Upper lobe of left lung (tissue), 6 donors: ENCODE measurements around the gene LRP6. TPM values are rescaled to one million over a fixed set of nuclear protein-coding genes. Genes with fewer than 3 reads are reported as not detected.

Source experiments
- ATAC-seq, 2 donors: fragments of 200-7000 bp; cut with Tn5 transposase; one replicate each; pipeline ENCODE4 v1.9.1; 2022; ENCODE audit warnings: mild to moderate bottlenecking in 2 of 2, moderate library complexity in 2 of 2; ENCODE audit not compliant: low FRiP score in 2 of 2
- DNase-seq, 2 donors: peaks; one replicate each; pipeline ENCODE4 v3.0.0-alpha.2; 2019 to 2020
- H3K27ac ChIP-seq, 4 donors: fragments of 200-600 bp; sonication (generic); one replicate each; pipeline ENCODE4 v1.5.1; 2016 to 2019
- H3K27me3 ChIP-seq, 4 donors: fragments of 200-600 bp; sonication (generic); one replicate each; pipeline ENCODE4 v1.5.1; 2017 to 2019
- H3K36me3 ChIP-seq, 4 donors: fragments of 200-600 bp; sonication (generic); one replicate each; pipeline ENCODE4 v1.5.1; 2016 to 2019
- H3K4me1 ChIP-seq, 4 donors: fragments of 200-600 bp; sonication (generic); one replicate each; pipeline ENCODE4 v1.5.1; 2018 to 2019
- H3K4me3 ChIP-seq, 4 donors: fragments of 200-600 bp; sonication (generic); one replicate each; pipeline ENCODE4 v1.5.1; 2017 to 2019; ENCODE audit warnings: mild to moderate bottlenecking in 2 of 4, moderate library complexity in 1 of 4
- H3K9me3 ChIP-seq, 4 donors: fragments of 200-600 bp; sonication (generic); one replicate each; pipeline ENCODE4 v1.5.1; 2018 to 2019
- EP300 ChIP-seq, 4 donors: sonication (generic); formaldehyde crosslinking; IDR thresholded peaks; one replicate each; pipeline ENCODE4 v1.5.1; 2017; ENCODE audit warnings: antibody characterized with exemption in 4 of 4, control low read depth in 2 of 4
- POLR2A ChIP-seq, 4 donors: fragments of 450-650 bp; IDR thresholded peaks; one replicate each; pipeline ENCODE4 v1.5.1; 2016 to 2017; ENCODE audit warnings: antibody characterized with exemption in 4 of 4, mild to moderate bottlenecking in 2 of 4
- POLR2AphosphoS5 ChIP-seq, 2 donors: sonication (generic); formaldehyde crosslinking; IDR thresholded peaks; one replicate each; pipeline ENCODE4 v1.5.1; 2017; ENCODE audit warnings: antibody characterized with exemption in 2 of 2
- WGBS, 2 donors: methylation state at CpG; one replicate each; pipeline ENCODE4 v1.1.5; 2017 to 2018; 5-methylcytosine and 5-hydroxymethylcytosine counted together
- total RNA-seq, 6 donors: library from RNA; depleted of rRNA in 4 of 6; stranded (reverse); fragments of >200 nt in 4 of 6; gene quantifications; one replicate each; pipeline versions ENCODE4 v1.1.0 to v1.2.1, GENCODE V29; 2016 to 2021
- TF ChIP-seq, protein P1 (sequence below), 6 experiments: fragments of 450-650 bp in 4 of 6; fragments of 200-600 bp in 2 of 6; sonication (generic) in 2 of 6; IDR thresholded peaks; one replicate each; pipeline ENCODE4 v1.5.1; 2016 to 2019; ENCODE audit warnings: antibody characterized with exemption in 6 of 6
- donor health status: DM: no; HTN: no; CAD: no; lungs with moderate emphysema.
- donor health status: DM: no; HTN: yes; CAD: no; lungs with severe emphysema.

LRP6 gene
- total RNA-seq, 6 donors from 2014 or later: 43.3 to 136 (median 66.4) TPM

DNA sequence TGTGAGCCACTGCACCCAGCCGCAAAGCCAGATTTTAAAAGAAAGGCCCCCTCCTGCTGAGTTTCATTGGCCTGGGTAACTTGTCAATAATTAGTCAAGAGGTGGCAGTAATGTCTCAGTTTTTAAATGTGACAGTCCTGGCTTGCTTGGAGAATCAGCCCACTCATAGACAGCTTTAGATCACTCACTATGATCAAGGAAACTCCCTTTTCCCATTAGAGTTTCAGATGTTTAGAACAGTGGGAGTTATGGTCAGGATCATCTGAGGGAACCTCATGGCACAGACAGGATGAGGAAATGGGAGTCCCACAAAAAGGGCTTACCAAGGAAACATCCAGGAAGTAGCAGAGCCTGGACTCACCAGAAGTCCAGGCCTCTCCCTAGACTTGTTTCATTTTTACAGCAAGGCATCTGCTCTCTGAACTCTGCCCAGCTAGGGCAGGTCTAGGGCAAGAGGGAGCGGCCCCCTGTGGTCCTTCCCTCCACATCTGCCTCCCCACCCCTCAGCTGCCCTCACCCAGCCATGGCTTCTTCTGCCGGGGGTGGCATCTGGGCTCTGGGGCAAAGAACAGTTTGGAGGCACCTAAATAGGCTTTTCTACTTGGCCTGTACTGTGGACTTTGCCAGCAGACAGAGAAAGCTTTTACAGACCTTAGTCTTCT lies 184.9 kb downstream of the LRP6 start:
- ATAC-seq: peak; percentile 65 to 68
- TF ChIP-seq POLR2A (IDR thresholded peaks at IDR 0.05) (no peak), POLR2AphosphoS5 (IDR thresholded peaks at IDR 0.05) (peak in 1 of 2 donors; percentile 48), EP300 (IDR thresholded peaks at IDR 0.05) (peak in 1 of 4 donors; percentile 29)
- TF ChIP-seq, protein P1, sequence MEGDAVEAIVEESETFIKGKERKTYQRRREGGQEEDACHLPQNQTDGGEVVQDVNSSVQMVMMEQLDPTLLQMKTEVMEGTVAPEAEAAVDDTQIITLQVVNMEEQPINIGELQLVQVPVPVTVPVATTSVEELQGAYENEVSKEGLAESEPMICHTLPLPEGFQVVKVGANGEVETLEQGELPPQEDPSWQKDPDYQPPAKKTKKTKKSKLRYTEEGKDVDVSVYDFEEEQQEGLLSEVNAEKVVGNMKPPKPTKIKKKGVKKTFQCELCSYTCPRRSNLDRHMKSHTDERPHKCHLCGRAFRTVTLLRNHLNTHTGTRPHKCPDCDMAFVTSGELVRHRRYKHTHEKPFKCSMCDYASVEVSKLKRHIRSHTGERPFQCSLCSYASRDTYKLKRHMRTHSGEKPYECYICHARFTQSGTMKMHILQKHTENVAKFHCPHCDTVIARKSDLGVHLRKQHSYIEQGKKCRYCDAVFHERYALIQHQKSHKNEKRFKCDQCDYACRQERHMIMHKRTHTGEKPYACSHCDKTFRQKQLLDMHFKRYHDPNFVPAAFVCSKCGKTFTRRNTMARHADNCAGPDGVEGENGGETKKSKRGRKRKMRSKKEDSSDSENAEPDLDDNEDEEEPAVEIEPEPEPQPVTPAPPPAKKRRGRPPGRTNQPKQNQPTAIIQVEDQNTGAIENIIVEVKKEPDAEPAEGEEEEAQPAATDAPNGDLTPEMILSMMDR (IDR thresholded peaks at IDR 0.05): peak in 5 of 6 experiments; percentile 10 to 45 (median 38)
- WGBS, 2 donors: 71 to 74% methylated on average over 3 of the region's 3 CpGs
- H3K36me3 ChIP-seq: no peaks in the 10 kb centered on the region
- H3K27ac ChIP-seq: peak overlapping the region; percentile 49 to 77 (median 64)
- no peaks in the 10 kb centered on the region for H3K27me3 ChIP-seq
- no peaks in the 10 kb centered on the region for H3K9me3 ChIP-seq
- no peak overlapping the region for H3K4me3 ChIP-seq
- no peak for DNase-seq
- H3K4me1 ChIP-seq: peaks cover 0 to 10% (median 0%) of the 10 kb centered on the region in 4 donors

DNA sequence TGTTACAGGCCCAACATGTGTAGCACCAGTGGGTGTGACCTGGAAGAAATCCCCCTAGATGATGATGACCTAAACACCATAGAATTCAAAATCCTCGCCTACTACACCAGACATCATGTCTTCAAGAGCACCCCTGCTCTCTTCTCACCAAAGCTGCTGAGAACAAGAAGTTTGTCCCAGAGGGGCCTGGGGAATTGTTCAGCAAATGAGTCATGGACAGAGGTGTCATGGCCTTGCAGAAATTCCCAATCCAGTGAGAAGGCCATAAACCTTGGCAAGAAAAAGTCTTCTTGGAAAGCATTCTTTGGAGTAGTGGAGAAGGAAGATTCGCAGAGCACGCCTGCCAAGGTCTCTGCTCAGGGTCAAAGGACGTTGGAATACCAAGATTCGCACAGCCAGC lies 187.6 kb downstream of the LRP6 start:
- H3K36me3 ChIP-seq: no peaks in the 10 kb centered on the region
- no peaks in the 10 kb centered on the region for H3K9me3 ChIP-seq
- ATAC-seq (peak in 1 of 2 donors; percentile 39), DNase-seq (no peak)
- H3K27ac ChIP-seq: no peak overlapping the region
- H3K4me1 ChIP-seq: peaks cover 0 to 10% (median 0%) of the 10 kb centered on the region in 4 donors
- no peaks in the 10 kb centered on the region for H3K27me3 ChIP-seq
- TF ChIP-seq POLR2AphosphoS5 (IDR thresholded peaks at IDR 0.05) (no peak), EP300 (IDR thresholded peaks at IDR 0.05) (no peak), POLR2A (IDR thresholded peaks at IDR 0.05) (no peak)
- TF ChIP-seq, protein P1 (IDR thresholded peaks at IDR 0.05): no peak
- 94 to 95% methylated on average over 5 of the region's 5 CpGs for WGBS, 2 donors
- H3K4me3 ChIP-seq: no peak overlapping the region

DNA sequence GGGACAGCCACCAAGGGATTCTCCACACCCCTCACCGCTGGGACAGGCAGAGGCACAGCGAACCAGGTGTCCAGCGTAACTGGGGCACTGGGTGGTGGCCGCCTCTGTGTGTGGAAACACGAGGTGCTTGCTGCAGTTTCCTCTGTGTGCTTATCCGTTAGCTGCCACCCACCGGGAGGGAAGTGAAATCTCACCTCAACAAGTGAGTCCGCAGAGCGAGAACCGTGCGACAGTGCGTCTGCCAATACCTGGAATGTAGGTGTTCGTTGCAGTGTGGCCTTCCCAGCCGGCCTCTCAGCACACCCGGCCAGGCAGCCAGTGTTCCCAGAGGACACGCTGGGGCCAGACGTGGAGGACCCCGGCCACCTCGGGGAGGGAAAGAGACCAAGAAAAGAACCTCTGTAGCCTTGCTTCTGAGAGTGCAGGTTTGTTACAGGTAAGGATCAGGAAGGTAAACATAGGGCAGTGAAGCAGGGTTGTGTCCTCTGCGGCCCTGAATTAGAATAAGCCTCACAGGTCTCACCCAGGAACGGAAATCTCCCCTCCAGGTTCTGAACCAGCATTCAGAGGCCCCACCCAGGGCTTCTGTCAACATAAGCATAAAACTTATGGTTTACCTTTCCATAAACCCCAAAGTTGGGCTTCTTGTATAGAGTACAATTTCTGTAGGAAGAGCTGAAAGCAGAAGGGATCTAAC lies 194.6 kb downstream of the LRP6 start:
- H3K27me3 ChIP-seq: no peaks in the 10 kb centered on the region
- ATAC-seq: peak; percentile 44 to 61
- no peaks in the 10 kb centered on the region for H3K36me3 ChIP-seq
- peak; percentile 62 to 67 for DNase-seq
- peaks cover 0 to 10% (median 4%) of the 10 kb centered on the region in 4 donors for H3K4me1 ChIP-seq
- peak overlapping the region in 1 of 4 donors; percentile 21 for H3K27ac ChIP-seq
- 65 to 75% methylated on average over 18 to 19 of the region's 21 CpGs for WGBS, 2 donors
- H3K9me3 ChIP-seq: no peaks in the 10 kb centered on the region
- no peak for TF ChIP-seq POLR2A (IDR thresholded peaks at IDR 0.05)
- no peak for TF ChIP-seq EP300 (IDR thresholded peaks at IDR 0.05)
- TF ChIP-seq POLR2AphosphoS5 (IDR thresholded peaks at IDR 0.05): no peak
- TF ChIP-seq, protein P1 (IDR thresholded peaks at IDR 0.05): no peak
- H3K4me3 ChIP-seq: peak overlapping the region in 2 of 4 donors; percentile 2 to 40

DNA sequence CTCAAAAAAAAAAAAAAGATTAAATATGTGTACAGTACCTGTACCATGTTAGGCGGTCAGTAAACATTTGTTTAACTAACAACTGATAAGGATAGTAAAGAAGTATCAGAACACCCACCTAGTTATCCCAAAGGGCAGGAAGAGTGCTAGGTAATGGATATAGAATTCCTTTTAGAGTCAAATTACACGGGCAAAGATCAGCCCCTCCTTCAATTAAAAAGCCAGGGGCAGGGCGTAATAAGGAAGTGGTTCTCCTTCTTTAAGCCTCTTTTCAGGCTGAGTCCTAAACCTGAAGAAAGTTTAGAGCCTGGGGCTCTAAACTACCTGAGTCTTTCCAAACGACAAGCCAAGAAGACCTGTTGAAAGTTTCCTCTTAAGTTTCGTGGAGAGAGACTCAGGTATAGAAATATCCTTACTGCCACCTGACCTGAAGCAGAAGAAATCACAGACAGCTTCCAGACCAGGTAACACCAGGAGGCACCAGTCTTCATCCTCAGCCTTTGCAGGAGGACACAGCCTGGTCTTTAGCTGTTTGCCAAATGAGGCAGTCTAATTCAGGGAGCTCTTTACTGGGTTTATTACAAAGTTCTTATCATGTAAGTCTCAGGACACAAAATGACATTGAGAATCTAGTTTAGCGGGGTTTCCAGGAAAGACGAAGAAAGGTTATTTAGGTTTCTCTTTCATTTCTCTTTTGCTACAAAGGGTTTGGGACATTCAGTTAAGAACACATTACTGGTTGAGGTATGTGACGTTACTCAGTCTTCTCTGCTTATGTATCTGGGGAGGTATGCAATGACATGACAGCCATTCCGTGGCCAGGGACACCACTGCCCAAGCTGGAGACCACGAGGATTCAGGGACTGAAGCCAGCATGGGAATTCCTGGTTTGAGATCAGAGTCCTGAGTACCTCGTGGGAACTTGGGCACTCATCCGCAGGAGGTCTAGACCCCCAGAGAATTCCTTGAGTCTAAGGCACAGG lies 195.9 kb downstream of the LRP6 start, which contains the start of gene BCL2L14:
BCL2L14 (plus strand) TSS at position 266 of the 983 bp plus-strand sequence. CDS start 8,367 bp downstream, outside the sequence.
- Histone ChIP-seq H3K4me1 (peaks cover 0 to 10% (median 4%) of the 10 kb centered on the region in 4 donors), H3K36me3 (no peaks in the 10 kb centered on the region), H3K27ac (peak within 1 kb of the TSS in 3 of 4 donors; percentile 8 to 64 (median 49)), H3K4me3 (peak within 1 kb of the TSS in 3 of 4 donors; percentile 12 to 40 (median 35)), H3K9me3 (no peaks in the 10 kb centered on the region), H3K27me3 (no peaks in the 10 kb centered on the region)
- TF ChIP-seq POLR2A (IDR thresholded peaks at IDR 0.05): no peak
- no peak for TF ChIP-seq EP300 (IDR thresholded peaks at IDR 0.05)
- TF ChIP-seq POLR2AphosphoS5 (IDR thresholded peaks at IDR 0.05): no peak
- TF ChIP-seq, protein P1 (IDR thresholded peaks at IDR 0.05): no peak
- ATAC-seq (peak; percentile 38 to 40), DNase-seq (no peak)
- WGBS, 2 donors: 57 to 58% methylated on average over 12 of the region's 12 CpGs
